Measurements from ENCODE around the gene LRRC3B. TPM values are rescaled to one million over a fixed set of nuclear protein-coding genes. Genes with fewer than 3 reads are reported as not detected.

The LRRC3B gene
- total and polyA plus RNA-seq, 7 experiments from 2014 or later = not detected

DNA sequence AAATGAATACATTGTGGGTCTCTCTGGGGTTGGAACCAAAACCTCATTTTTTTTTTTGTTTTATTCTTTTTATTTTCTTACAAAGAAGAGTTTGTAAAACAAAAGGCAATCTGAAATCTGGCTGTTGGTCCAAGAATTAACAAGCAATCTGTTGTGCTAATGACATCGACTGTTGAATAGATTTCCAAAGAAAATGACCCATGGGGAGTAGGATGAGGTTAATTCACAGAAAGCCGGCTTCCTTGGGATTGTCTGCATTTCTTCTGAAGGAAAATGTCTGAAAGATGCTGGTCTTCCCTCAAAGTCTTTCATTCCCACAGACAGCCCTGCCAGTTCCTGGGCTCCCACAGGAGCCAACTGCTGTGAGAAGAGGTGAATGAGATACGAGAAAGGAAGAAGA, 92.9 kb downstream of the LRRC3B start:
- POLR2A ChIA-PET = no interaction called here
- no peak overlapping the region for H3K4me3 ChIP-seq (ENCODE audit: low read length)
- no peak for DNase-seq
- CTCF ChIA-PET = no interaction called here
- no peaks in the 10 kb centered on the region for H3K27me3 Mint-ChIP-seq
- H3K36me3 Mint-ChIP-seq = no peaks in the 10 kb centered on the region
- no peaks in the 10 kb centered on the region for H3K36me3 ChIP-seq (ENCODE audit: control insufficient read depth in 2 of 3, insufficient read depth in 3 of 3, low read length in 3 of 3)
- H3K4me1 Mint-ChIP-seq = no peaks in the 10 kb centered on the region
- no peaks in the 10 kb centered on the region for H3K27me3 ChIP-seq (ENCODE audit: control insufficient read depth in 2 of 2, insufficient read depth in 2 of 2, low read length in 2 of 2)
- ATAC-seq = no peak
- H3K4me3 Mint-ChIP-seq = no peak overlapping the region
- intact Hi-C loops (cut with micrococcal nuclease) = loop anchor here in 1 of 2 donors (10.0 kb wide), 1 partner anchor 1941 kb away; no protein-coding TSS in a partner anchor
- H3K4me1 ChIP-seq (ENCODE audit: control insufficient read depth in 2 of 2, insufficient read depth in 2 of 2, low read length in 2 of 2) = no peaks in the 10 kb centered on the region
- no peaks in the 10 kb centered on the region for H3K9me3 ChIP-seq (ENCODE audit: control insufficient read depth in 2 of 3, low read length in 3 of 3)
- H3K9me3 Mint-ChIP-seq = peaks cover 0 to 3% (median 0%) of the 10 kb centered on the region in 11 donors
- H3K27ac ChIP-seq (ENCODE audit: low read depth, low read length) = no peak overlapping the region
- no peak overlapping the region for H3K27ac Mint-ChIP-seq

DNA sequence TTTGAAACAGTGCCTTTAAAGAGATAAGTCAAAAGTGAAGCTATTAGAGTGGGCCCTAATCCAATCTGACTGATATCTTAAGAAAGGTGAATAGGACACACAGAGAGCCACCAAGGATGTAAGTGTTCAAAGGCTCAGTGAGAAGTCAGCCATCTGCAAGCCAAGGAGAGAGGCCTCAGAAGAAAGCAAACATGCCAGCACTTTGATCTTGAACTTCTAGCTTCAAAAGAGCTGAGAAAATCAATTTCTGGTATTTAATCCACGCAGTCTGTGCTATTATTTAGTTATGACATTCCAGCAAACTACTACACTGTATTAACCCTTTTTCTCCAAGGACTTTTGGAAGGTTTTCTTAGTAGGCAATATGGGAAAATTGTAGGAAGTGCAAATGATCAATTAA, 95.7 kb downstream of the LRRC3B start:
- Histone ChIP-seq H3K27ac (ENCODE audit: low read depth, low read length) (no peak overlapping the region), H3K4me1 (ENCODE audit: control insufficient read depth in 2 of 2, insufficient read depth in 2 of 2, low read length in 2 of 2) (no peaks in the 10 kb centered on the region), H3K4me3 (ENCODE audit: low read length) (no peak overlapping the region), H3K9me3 (ENCODE audit: control insufficient read depth in 2 of 3, low read length in 3 of 3) (no peaks in the 10 kb centered on the region), H3K27me3 (ENCODE audit: control insufficient read depth in 2 of 2, insufficient read depth in 2 of 2, low read length in 2 of 2) (no peaks in the 10 kb centered on the region), H3K36me3 (ENCODE audit: control insufficient read depth in 2 of 3, insufficient read depth in 3 of 3, low read length in 3 of 3) (no peaks in the 10 kb centered on the region)
- Mint-ChIP-seq H3K27ac (no peak overlapping the region), H3K9me3 (peaks cover 0 to 3% (median 0%) of the 10 kb centered on the region in 11 donors), H3K4me3 (no peak overlapping the region), H3K27me3 (no peaks in the 10 kb centered on the region), H3K4me1 (no peaks in the 10 kb centered on the region), H3K36me3 (no peaks in the 10 kb centered on the region)
- ATAC-seq (no peak), DNase-seq (no peak)
- ChIA-PET CTCF (no interaction called here), POLR2A (no interaction called here)
- intact Hi-C loops (cut with micrococcal nuclease) = loop anchor here in 1 of 2 donors (10.0 kb wide), 1 partner anchor 1944 kb away; no protein-coding TSS in a partner anchor

DNA sequence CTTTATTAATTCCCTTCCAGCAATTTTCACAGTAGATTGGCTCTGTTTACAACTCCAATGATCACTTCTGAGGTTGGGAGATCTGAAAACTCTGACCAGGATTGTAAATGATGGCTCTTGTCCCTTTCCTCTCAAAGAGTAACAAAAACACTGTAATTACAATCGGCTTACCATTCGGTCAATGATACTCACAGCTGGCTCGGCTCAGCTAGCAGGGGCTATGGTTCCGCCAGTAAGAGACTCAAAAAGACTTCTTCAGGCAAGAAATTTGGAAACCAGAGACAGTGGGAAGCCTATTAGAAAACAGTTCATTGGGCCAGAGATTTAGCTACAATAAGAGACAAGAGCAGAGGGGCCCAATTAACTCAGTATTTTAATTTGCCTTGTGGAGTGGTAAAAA, 96.6 kb downstream of the LRRC3B start:
- H3K4me1 ChIP-seq (ENCODE audit: control insufficient read depth in 2 of 2, insufficient read depth in 2 of 2, low read length in 2 of 2) = no peaks in the 10 kb centered on the region
- ChIA-PET POLR2A (no interaction called here), CTCF (no interaction called here)
- Mint-ChIP-seq H3K36me3 (no peaks in the 10 kb centered on the region), H3K4me3 (no peak overlapping the region), H3K9me3 (peaks cover 0 to 3% (median 0%) of the 10 kb centered on the region in 11 donors), H3K27ac (no peak overlapping the region), H3K27me3 (no peaks in the 10 kb centered on the region), H3K4me1 (no peaks in the 10 kb centered on the region)
- H3K36me3 ChIP-seq (ENCODE audit: control insufficient read depth in 2 of 3, insufficient read depth in 3 of 3, low read length in 3 of 3) = no peaks in the 10 kb centered on the region
- H3K4me3 ChIP-seq (ENCODE audit: low read length) = no peak overlapping the region
- ATAC-seq (no peak), DNase-seq (no peak)
- no peaks in the 10 kb centered on the region for H3K9me3 ChIP-seq (ENCODE audit: control insufficient read depth in 2 of 3, low read length in 3 of 3)
- H3K27ac ChIP-seq (ENCODE audit: low read depth, low read length) = no peak overlapping the region
- H3K27me3 ChIP-seq (ENCODE audit: control insufficient read depth in 2 of 2, insufficient read depth in 2 of 2, low read length in 2 of 2) = no peaks in the 10 kb centered on the region
- intact Hi-C loops (cut with micrococcal nuclease) = loop anchor here in 1 of 2 donors (10.0 kb wide), 1 partner anchor 1944 kb away; no protein-coding TSS in a partner anchor

DNA sequence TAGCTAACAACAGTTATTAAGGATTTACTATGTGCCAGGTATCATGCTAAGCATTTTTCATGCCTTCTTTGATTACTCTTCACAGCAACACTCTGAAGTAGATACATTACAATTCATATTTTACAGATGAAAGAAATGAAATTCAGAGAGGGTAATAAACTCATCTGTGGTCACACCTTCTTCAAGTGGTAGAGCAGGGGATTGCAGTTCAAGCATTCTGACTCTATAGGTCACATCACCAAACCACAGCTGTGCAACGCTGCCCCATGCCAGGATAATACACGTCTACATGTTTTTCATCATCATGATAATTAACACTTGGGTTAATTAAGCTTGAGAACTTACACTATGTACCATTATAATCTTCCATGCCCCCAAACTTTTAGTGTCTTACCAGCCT, 98.5 kb downstream of the LRRC3B start:
- Mint-ChIP-seq H3K4me1 (no peaks in the 10 kb centered on the region), H3K36me3 (no peaks in the 10 kb centered on the region), H3K27ac (no peak overlapping the region), H3K4me3 (no peak overlapping the region), H3K27me3 (no peaks in the 10 kb centered on the region), H3K9me3 (peaks cover 0 to 2% (median 0%) of the 10 kb centered on the region in 11 donors)
- no peaks in the 10 kb centered on the region for H3K27me3 ChIP-seq (ENCODE audit: control insufficient read depth in 2 of 2, insufficient read depth in 2 of 2, low read length in 2 of 2)
- no peaks in the 10 kb centered on the region for H3K4me1 ChIP-seq (ENCODE audit: control insufficient read depth in 2 of 2, insufficient read depth in 2 of 2, low read length in 2 of 2)
- ATAC-seq (no peak), DNase-seq (no peak)
- CTCF ChIA-PET = no interaction called here
- no peaks in the 10 kb centered on the region for H3K36me3 ChIP-seq (ENCODE audit: control insufficient read depth in 2 of 3, insufficient read depth in 3 of 3, low read length in 3 of 3)
- H3K27ac ChIP-seq (ENCODE audit: low read depth, low read length) = no peak overlapping the region
- intact Hi-C loops (cut with micrococcal nuclease) = no loop called here
- H3K4me3 ChIP-seq (ENCODE audit: low read length) = no peak overlapping the region
- no peaks in the 10 kb centered on the region for H3K9me3 ChIP-seq (ENCODE audit: control insufficient read depth in 2 of 3, low read length in 3 of 3)
- POLR2A ChIA-PET = no interaction called here

DNA sequence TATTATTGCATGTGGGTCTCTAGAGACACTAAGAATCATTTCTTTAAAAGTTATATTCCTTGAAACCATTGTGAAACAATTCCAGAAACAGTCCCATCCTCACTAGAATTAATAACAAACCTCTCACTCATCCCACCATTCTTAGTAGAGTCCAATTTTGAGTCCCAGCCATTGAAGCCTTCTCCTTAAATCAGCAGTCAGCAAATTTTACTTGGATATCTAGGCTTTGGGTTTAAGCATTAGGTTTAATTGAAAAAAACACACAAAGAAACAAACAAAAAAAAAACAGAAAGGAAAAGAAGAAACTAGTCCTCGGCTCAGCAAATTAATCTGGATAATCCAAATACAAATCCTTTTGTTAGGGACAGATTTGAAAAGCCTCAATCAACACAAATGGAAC, 109.3 kb downstream of the LRRC3B start:
- no peak overlapping the region for H3K27ac ChIP-seq (ENCODE audit: low read depth, low read length)
- H3K36me3 ChIP-seq (ENCODE audit: control insufficient read depth in 2 of 3, insufficient read depth in 3 of 3, low read length in 3 of 3) = no peaks in the 10 kb centered on the region
- H3K27me3 Mint-ChIP-seq = no peaks in the 10 kb centered on the region
- H3K4me1 ChIP-seq (ENCODE audit: control insufficient read depth in 2 of 2, insufficient read depth in 2 of 2, low read length in 2 of 2) = no peaks in the 10 kb centered on the region
- H3K4me3 ChIP-seq (ENCODE audit: low read length) = no peak overlapping the region
- peaks cover 0 to 20% (median under 1%) of the 10 kb centered on the region in 11 donors for H3K9me3 Mint-ChIP-seq
- DNase-seq (no peak), ATAC-seq (no peak)
- H3K9me3 ChIP-seq (ENCODE audit: control insufficient read depth in 2 of 3, low read length in 3 of 3) = no peaks in the 10 kb centered on the region
- no peaks in the 10 kb centered on the region for H3K4me1 Mint-ChIP-seq
- CTCF ChIA-PET = no interaction called here
- intact Hi-C loops (cut with micrococcal nuclease) = no loop called here
- H3K27me3 ChIP-seq (ENCODE audit: control insufficient read depth in 2 of 2, insufficient read depth in 2 of 2, low read length in 2 of 2) = no peaks in the 10 kb centered on the region
- H3K4me3 Mint-ChIP-seq = no peak overlapping the region
- POLR2A ChIA-PET = no interaction called here
- no peak overlapping the region for H3K27ac Mint-ChIP-seq
- no peaks in the 10 kb centered on the region for H3K36me3 Mint-ChIP-seq

DNA sequence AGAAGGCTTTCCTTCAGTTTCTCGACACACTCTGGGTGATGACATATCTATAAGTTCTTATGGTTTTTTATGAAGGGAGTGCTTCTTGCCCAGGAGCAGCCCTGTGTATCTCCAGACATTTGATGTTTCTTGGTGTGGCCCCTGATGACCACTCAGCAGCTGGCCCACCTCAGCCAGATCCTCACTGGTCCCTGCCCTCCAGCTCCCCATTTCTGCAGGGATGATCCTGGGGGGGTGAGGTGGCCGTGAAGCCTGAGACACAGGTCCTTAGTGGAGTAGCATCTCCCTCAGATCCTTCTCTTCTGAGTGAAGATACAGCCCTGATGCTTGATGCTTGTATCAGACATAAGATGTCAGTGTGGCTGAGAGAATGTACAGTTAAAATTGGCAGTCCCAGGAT, 127.7 kb downstream of the LRRC3B start:
- Histone ChIP-seq H3K4me1 (ENCODE audit: control insufficient read depth in 2 of 2, insufficient read depth in 2 of 2, low read length in 2 of 2) (no peaks in the 10 kb centered on the region), H3K27me3 (ENCODE audit: control insufficient read depth in 2 of 2, insufficient read depth in 2 of 2, low read length in 2 of 2) (no peaks in the 10 kb centered on the region), H3K27ac (ENCODE audit: low read depth, low read length) (no peak overlapping the region), H3K4me3 (ENCODE audit: low read length) (no peak overlapping the region), H3K36me3 (ENCODE audit: control insufficient read depth in 2 of 3, insufficient read depth in 3 of 3, low read length in 3 of 3) (no peaks in the 10 kb centered on the region), H3K9me3 (ENCODE audit: control insufficient read depth in 2 of 3, low read length in 3 of 3) (no peaks in the 10 kb centered on the region)
- Mint-ChIP-seq H3K36me3 (no peaks in the 10 kb centered on the region), H3K27ac (no peak overlapping the region), H3K4me3 (no peak overlapping the region), H3K27me3 (no peaks in the 10 kb centered on the region), H3K9me3 (peaks cover 0 to 12% (median 7%) of the 10 kb centered on the region in 11 donors), H3K4me1 (no peaks in the 10 kb centered on the region)
- intact Hi-C loops (cut with micrococcal nuclease) = no loop called here
- POLR2A ChIA-PET = no interaction called here
- CTCF ChIA-PET = no interaction called here
- ATAC-seq (no peak), DNase-seq (no peak)

DNA sequence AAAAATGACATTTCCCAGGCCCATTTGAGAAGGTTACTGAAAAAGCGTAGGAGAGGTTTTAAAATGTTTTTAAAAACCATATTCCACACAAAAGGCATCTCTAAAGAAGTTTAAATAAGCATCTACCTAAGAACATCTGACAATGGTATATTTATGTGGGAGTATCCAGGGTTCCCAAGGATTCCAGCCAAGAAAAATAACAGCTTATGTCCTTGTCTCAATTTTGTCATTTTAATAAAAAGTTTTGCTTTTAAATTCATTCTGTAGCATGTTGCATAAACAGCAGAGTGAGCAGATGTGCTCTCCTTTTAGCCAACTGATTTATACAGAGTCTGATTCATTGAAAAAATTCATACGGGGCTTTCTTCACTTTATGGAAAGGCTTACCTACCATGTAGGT, 129.9 kb downstream of the LRRC3B start:
- DNase-seq = no peak
- Mint-ChIP-seq H3K4me1 (no peaks in the 10 kb centered on the region), H3K36me3 (no peaks in the 10 kb centered on the region), H3K9me3 (peaks cover 0 to 15% (median 5%) of the 10 kb centered on the region in 11 donors), H3K4me3 (no peak overlapping the region), H3K27ac (no peak overlapping the region), H3K27me3 (no peaks in the 10 kb centered on the region)
- POLR2A ChIA-PET = no interaction called here
- no peak for ATAC-seq
- H3K4me1 ChIP-seq (ENCODE audit: control insufficient read depth in 2 of 2, insufficient read depth in 2 of 2, low read length in 2 of 2) = no peaks in the 10 kb centered on the region
- intact Hi-C loops (cut with micrococcal nuclease) = no loop called here
- no peaks in the 10 kb centered on the region for H3K27me3 ChIP-seq (ENCODE audit: control insufficient read depth in 2 of 2, insufficient read depth in 2 of 2, low read length in 2 of 2)
- H3K4me3 ChIP-seq (ENCODE audit: low read length) = no peak overlapping the region
- no peaks in the 10 kb centered on the region for H3K9me3 ChIP-seq (ENCODE audit: control insufficient read depth in 2 of 3, low read length in 3 of 3)
- no peak overlapping the region for H3K27ac ChIP-seq (ENCODE audit: low read depth, low read length)
- CTCF ChIA-PET = no interaction called here
- H3K36me3 ChIP-seq (ENCODE audit: control insufficient read depth in 2 of 3, insufficient read depth in 3 of 3, low read length in 3 of 3) = no peaks in the 10 kb centered on the region

Data from naive thymus-derived CD4-positive, alpha-beta T cell (primary cell).